CD1c-positive myeloid dendritic cell (primary cell): ENCODE results near the gene RDH5.

Experiments used
- DNase-seq: peaks from one replicate; pipeline ENCODE4 v3.0.0-alpha.2; 2016; ENCODE audit errors: extremely low spot score

RDH5 gene

DNA sequence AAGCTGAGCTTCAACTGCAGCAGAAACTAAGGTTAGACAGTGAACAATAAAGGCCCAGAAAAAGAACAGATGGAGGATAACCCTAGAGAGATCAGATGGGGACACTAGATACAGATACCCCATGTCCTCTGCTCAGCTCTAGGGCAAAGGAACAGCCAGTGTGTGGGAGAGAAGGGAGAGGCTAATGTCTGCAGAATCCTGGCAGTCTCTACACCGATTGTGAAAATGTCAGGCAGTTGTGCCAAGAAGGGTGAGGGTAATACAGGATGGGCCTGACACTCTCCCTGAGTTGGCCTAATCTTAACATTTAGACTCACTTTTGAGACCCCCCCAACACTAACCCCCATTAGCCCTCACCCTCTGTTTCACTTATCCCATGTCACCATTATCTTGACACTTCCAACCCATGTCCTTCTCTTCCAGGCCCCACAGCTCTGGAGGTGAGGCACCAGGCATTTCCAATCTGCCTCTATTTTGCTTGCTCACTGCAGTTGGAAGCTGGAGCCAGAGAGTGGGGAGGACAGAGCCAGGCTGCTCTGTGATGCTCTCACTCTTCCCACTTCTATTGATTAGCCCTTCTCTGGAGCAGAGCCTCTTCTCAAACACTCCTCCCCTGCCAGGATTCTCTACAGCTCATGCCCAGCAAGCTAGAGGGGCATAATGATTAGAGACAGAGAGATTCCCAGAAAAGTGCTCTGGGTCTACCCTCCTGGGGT, 7.3 kb upstream of the RDH5 start:
- DNase-seq: no peak

- DNase-seq: no peak
These were observed 6.5 kb upstream of the RDH5 start for GRCh38 chr12:55713721-55714120.

DNA sequence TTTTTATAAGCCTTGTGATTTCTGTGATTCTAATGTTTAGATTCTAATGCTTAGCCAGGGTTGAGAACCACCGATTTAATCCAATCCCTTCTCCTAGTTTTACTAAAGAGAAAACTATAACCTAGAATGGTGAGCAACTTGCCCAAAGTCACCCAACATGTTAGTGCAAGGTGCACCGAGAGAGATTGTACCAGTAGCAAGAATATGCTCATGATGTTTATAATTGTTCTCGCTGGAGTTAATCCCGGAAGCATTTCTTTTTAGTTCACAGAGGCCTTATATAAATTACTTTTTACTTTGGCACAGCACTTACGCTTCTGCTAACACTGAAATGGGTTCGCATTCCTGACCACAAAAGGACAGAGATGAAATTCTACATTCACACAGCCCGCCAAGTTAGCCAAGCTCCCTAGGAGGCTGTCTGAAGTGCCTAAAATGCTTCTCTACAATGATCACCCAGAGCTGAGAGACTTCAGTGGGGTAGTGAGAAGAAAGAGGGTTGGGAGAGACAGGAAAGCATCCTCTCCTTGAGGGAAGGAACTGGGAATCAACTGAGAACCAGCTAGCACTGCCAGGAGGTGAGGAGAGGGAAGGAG, 4.9 kb upstream of the RDH5 start:
- DNase-seq: no peak

GRCh38 chr12:55715833-55716581, 4.2 kb upstream of the RDH5 start, which contains the start of gene BLOC1S1:
TSS of gene BLOC1S1 (plus strand) at chr12:55716046. CDS start at chr12:55716052, 6 bp downstream.
- DNase-seq: peak; percentile 87

- DNase-seq: no peak
These were observed 3.6 kb upstream of the RDH5 start for GRCh38 chr12:55716582-55716957.

GRCh38 chr12:55717011-55718007, 2.9 kb upstream of the RDH5 start:
- peak; percentile 61 for DNase-seq

GRCh38 chr12:55718015-55718414, 2.2 kb upstream of the RDH5 start:
- DNase-seq: no peak

DNA sequence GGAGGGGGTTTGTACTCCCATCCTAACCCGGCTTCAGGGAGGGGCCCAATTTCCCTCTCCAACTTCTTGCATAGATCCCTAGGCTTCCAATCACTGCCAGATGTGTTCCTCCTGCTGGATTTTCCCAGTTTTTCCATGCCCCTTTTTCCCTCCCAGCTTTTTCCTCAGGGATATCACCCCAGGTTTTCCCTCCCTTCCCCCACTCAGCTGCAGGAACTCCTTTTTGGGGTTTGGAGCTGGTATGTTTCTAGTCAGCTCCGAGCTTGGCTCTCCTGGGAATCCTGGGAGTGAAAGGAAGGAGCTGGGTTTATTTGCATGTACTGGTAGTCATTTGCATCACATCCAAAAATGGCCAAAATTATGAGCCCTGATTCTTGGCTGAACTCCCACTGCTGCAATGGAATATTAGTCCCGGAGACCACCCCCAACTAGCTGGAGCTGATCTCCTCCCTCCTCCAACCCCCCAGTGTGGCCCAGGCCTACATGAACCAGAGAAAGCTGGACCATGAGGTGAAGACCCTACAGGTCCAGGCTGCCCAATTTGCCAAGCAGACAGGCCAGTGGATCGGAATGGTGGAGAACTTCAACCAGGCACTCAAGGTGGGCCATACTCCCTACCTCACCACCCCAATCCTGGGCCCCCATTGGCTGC, 1.4 kb upstream of the RDH5 start:
- no peak for DNase-seq

DNA sequence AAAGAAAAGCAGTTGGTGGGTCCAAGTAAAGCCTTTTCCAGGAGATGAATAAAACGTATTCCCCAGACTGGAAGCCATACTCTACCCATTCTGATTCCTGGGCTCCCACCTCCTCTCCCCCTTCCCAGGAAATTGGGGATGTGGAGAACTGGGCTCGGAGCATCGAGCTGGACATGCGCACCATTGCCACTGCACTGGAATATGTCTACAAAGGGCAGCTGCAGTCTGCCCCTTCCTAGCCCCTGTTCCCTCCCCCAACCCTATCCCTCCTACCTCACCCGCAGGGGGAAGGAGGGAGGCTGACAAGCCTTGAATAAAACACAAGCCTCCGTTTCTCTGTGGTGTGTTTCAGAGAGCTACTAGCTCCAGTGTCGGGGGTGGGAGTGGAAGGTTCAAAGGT, 822 bp upstream of the RDH5 start:
- no peak for DNase-seq

DNA sequence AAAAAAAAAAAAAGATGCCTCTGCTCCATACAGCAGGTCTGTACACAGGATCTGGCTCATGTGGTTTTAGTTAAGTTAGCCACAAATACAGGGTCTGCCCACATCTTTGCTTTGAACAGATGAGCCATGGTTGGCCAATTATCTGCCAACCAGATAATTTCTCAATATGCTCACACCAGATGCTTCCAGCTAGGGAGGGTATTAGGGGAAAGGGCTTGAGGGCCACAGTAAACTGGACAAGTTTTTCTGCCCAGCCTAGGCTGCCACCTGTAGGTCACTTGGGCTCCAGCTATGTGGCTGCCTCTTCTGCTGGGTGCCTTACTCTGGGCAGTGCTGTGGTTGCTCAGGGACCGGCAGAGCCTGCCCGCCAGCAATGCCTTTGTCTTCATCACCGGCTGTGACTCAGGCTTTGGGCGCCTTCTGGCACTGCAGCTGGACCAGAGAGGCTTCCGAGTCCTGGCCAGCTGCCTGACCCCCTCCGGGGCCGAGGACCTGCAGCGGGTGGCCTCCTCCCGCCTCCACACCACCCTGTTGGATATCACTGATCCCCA, 776 bp downstream of the RDH5 start:
- DNase-seq: peak; percentile 77

DNA sequence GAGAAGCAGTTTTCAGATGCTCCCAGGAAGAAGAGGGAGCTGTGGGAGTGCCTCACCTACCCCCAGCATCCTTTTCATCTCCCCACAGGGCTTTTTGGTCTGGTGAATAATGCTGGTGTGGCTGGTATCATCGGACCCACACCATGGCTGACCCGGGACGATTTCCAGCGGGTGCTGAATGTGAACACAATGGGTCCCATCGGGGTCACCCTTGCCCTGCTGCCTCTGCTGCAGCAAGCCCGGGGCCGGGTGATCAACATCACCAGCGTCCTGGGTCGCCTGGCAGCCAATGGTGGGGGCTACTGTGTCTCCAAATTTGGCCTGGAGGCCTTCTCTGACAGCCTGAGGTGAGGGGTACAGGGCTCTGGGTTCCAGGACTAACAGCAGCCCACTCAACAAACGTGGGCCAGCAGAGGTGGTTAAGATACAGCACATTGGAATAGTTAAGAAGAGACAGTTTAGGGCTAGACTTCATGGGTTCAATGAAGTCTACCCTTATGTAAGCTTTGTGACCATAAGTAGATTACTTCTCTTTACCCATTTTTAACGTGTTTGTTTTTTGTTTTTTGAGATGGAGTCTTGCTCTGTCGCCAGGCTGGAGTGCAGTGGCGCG, 1.5 kb downstream of the RDH5 start:
- no peak for DNase-seq

GRCh38 chr12:55722948-55723347, 2.8 kb downstream of the RDH5 start:
- DNase-seq: no peak

DNA sequence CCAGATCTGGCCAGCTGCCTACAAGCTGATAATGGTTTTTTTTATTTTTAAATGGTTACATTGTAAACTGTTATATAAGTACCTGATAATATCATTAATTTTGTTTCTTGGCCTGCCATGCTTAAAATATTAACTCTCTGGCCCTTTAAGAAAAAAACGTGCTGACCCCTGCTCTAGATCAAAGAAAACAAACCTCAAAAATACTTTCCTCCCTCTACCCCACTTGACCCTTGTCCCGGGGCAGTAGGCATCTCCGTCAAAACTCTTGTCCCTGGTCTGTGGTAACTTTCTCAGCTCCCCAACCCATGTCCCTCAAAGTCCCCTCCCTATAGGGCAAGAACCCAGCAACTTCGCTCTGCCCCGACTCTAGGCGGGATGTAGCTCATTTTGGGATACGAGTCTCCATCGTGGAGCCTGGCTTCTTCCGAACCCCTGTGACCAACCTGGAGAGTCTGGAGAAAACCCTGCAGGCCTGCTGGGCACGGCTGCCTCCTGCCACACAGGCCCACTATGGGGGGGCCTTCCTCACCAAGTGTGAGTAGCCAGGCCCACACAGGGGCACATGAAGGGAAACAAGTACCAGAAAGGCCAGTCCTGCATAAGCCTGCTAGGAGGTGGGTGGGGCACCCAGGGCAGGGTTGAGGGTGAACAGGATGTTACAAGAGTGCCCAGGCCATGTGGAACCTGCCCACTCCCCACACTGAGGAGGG, 3.5 kb downstream of the RDH5 start:
- no peak for DNase-seq

- peak; percentile 81 for DNase-seq
These were observed 4.2 kb downstream of the RDH5 start for GRCh38 chr12:55724226-55724939.

- DNase-seq: no peak
These were observed 4.7 kb downstream of the RDH5 start for GRCh38 chr12:55724940-55725309.

DNA sequence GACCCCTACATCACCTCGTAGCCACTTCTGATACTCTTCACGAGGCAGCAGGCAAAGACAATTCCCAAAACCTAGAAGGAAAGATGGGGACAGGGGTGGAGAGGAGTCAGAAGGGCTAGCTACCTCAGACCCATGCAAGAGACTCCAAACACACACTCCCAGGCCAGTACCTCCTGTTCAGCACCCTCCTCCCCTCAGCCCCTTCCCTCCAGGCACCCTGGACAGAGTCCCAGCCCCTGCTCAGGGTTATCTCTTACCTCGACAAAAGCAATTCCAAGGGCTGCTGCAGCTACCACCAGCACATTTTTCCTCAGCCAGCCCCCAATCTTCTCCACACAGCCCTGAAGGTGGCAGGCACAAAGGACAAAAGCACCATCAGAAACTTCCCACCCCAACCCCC, 5.4 kb downstream of the RDH5 start:
- DNase-seq: no peak

GRCh38 chr12:55726971-55727370, 6.8 kb downstream of the RDH5 start:
- DNase-seq: peak; percentile 80

DNA sequence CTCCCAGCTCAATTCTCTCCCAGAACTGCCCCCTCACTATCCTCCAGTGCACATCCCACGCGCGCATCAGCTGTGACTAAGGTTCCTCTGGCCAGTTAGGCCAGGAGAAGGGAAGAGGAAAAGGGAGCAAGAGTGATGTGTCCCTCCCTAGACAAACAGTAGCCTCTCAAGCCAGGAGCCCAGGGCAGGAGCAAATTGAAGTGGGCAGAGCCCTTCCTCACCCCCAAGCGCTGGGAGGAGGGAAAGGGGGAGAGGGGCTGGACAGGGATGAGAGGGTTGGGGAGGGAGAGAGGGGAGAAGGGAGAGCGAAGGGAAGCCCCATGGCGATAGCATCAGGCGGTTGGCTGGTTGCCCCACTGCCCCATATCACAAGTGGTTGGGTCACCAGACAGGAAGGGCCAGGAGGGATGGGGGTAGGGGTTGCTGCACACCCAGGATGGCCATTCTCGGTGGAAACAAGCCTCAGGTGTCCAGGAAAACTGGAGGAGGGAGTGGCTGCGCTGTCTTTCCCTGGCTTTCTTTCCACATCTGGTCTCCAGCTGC, 7.5 kb downstream of the RDH5 start:
- DNase-seq: peak; percentile 68
